ENCODE measurements around the gene MCFD2.

The MCFD2 gene

DNA sequence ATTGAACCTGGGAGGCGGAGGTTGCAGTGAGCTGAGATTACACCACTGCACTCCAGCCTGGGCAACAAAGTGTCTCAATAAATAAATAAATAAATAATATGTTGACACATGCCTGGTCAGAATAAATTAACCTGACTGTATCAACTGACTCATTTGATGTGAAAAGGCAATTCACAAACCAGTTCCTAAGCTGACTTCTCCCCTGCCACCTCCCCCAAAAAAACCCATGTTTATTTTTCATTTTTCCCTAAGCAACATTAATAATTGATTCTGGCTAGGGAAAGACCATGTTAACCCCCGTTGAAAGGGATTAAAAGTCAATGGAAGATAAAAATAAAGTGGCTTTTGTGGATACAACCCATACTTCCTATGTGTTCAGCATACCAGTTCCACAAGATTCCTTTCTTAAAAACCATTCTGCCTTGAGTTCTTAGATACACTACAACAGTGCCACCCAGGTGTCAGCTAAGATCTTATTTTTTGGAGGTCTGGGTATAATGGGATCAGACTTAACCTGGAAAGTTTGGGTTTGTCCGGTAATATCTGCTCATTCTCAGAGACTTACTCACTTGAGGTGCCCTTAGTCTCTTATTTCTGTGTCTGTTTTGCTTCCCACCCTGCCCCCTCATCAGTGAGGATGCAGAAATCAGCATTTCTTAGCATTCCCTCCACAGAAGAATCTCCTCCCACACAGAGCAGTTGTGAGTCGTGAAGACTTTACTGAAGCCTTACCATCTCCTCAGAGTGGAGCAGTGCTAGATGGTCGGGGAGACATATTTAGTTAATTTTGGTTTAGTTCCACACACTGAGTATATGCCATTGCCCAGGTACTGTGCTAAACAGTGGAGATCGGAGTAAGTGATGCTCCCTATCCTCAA, 10.1 kb upstream of the MCFD2 start:
- H3K4me3 ChIP-seq (ENCODE audit: control insufficient read depth, low read depth, low read length) = no peak overlapping the region
- TF ChIP-seq, protein P1, sequence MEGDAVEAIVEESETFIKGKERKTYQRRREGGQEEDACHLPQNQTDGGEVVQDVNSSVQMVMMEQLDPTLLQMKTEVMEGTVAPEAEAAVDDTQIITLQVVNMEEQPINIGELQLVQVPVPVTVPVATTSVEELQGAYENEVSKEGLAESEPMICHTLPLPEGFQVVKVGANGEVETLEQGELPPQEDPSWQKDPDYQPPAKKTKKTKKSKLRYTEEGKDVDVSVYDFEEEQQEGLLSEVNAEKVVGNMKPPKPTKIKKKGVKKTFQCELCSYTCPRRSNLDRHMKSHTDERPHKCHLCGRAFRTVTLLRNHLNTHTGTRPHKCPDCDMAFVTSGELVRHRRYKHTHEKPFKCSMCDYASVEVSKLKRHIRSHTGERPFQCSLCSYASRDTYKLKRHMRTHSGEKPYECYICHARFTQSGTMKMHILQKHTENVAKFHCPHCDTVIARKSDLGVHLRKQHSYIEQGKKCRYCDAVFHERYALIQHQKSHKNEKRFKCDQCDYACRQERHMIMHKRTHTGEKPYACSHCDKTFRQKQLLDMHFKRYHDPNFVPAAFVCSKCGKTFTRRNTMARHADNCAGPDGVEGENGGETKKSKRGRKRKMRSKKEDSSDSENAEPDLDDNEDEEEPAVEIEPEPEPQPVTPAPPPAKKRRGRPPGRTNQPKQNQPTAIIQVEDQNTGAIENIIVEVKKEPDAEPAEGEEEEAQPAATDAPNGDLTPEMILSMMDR (conservative IDR thresholded peaks at IDR 0.05; ENCODE audit: control insufficient read depth, insufficient read depth, low read depth, low read length) = no peak
- DNase-seq (ENCODE audit: low read depth) = no peak

DNA sequence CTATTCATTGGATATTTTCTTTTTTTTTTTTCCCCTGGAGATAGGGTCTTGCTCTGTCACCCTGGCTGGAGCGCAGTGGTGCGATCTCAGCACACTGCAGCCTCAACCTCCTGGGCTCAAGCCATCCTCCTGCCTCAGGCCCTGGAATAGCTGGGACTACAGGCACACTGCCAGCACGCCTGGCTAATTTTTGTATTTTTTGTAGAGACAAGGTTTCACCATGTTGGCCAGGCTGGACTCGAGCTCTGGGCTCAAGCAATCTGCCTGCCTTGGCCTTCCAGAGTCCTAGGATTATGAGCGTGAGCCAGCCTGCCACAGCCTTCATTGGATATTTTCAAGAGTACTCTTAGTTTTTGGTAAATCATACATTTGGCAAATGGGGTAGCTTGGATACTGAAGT, 9.0 kb upstream of the MCFD2 start:
- DNase-seq (ENCODE audit: low read depth) = no peak
- TF ChIP-seq, protein P1 (conservative IDR thresholded peaks at IDR 0.05; ENCODE audit: control insufficient read depth, insufficient read depth, low read depth, low read length) = no peak
- H3K4me3 ChIP-seq (ENCODE audit: control insufficient read depth, low read depth, low read length) = no peak overlapping the region

DNA sequence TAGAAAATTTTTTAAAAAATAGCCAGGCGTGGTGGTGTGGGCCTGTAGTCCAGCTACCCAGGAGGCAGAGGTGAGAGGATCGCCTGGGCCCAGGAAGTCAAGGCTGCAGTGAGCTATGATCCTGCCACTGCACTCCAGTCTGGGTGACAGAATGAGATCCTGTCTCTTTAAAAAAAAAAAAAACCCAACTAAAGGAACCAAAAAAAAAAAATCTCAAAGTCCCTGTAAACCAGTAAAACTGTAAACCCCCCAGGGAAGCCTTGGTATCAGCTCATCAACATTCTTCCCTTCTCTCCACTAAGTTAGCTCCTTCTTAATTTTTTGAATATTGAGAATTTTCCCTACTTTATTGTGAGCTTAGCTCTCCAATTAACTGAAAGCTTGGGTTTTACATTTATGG, 8.4 kb upstream of the MCFD2 start:
- TF ChIP-seq, protein P1 (conservative IDR thresholded peaks at IDR 0.05; ENCODE audit: control insufficient read depth, insufficient read depth, low read depth, low read length) = no peak
- no peak overlapping the region for H3K4me3 ChIP-seq (ENCODE audit: control insufficient read depth, low read depth, low read length)
- DNase-seq (ENCODE audit: low read depth) = no peak

DNA sequence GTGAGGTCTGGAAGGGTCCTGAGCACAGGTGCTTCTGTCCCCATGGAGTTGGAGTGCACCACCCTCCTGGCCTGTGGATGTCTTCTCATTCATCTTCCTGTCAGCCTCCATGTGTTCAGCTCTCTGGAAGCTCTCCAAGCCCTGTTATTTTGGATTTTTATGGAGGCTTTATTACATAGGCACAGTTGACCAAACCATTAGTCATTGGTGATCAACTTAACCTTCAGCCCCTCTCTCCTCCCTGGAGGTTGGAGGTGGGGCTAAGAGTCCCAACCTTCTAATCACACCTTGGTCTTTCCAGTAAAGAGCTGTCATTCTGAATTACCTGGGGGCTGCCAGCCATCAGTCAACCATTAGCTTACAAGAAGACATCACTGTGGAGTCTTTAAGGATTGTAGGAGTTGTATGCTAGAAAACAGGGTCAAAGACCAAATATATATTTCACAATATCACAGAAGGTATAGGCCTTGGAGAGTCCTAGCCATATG, 7.5 kb upstream of the MCFD2 start:
- TF ChIP-seq, protein P1 (conservative IDR thresholded peaks at IDR 0.05; ENCODE audit: control insufficient read depth, insufficient read depth, low read depth, low read length) = no peak
- peak; percentile 68 for DNase-seq (ENCODE audit: low read depth)
- no peak overlapping the region for H3K4me3 ChIP-seq (ENCODE audit: control insufficient read depth, low read depth, low read length)

DNA sequence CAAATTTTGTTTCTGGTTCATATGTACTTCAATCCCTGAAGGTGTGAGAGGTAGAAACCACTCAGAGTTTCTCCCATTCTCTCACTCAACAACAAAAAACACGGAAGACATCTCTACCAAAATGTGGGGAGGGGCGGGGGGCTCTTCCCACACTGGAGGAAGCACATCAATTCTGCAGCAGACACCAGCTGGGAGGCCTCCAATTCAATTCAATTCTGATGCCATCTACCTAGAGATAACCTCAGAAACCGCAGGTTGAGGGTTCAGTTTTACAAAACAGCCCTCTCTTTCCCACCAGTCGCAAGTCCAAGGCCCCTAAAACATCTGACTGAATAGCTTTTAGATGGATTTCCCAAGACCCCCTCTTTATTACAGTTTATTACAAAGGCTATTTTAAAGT, 7.0 kb upstream of the MCFD2 start:
- TF ChIP-seq, protein P1 (conservative IDR thresholded peaks at IDR 0.05; ENCODE audit: control insufficient read depth, insufficient read depth, low read depth, low read length) = no peak
- no peak overlapping the region for H3K4me3 ChIP-seq (ENCODE audit: control insufficient read depth, low read depth, low read length)
- no peak for DNase-seq (ENCODE audit: low read depth)

DNA sequence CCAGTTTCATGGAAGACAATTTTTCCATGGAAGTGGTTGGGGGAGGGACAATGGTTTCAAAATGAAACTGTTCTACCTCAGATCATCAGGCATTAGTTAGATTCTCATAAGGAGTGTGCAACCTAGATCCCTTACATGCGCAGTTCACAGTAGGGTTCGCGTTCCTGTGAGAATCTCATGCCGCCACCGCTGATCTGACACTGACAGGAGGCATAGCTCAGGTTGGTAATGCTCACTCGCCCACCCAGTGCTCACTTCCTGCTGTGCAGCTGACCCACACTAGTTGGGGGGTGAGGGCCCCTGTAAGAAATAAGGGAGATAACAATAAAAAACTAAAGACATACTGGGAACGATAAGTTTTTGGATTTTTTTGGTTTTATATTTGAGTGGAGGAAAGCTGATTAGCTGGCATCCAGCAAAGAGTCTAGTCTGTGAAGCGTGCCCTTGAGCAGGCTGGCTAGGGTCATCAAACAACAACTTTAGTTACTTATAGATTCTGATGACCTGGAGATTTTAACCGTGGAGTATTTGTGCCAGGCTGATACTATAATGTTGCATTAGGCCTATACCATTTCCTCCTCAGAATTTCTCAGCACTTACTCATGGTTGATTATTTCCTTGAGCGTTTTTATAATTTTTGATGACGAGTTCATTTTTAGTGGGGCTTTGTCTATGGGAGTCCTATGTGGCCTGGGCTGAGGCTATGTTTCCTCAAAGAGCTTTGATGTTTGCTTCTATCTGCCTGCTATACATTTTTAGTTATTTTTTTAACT, 6.3 kb upstream of the MCFD2 start:
- H3K4me3 ChIP-seq (ENCODE audit: control insufficient read depth, low read depth, low read length) = no peak overlapping the region
- TF ChIP-seq, protein P1 (conservative IDR thresholded peaks at IDR 0.05; ENCODE audit: control insufficient read depth, insufficient read depth, low read depth, low read length) = no peak
- DNase-seq (ENCODE audit: low read depth) = no peak
